Mammary epithelial cell (primary cell): Measurements from ENCODE around the gene GNAZ.

Experiments
- EZH2 ChIP-seq: IDR thresholded peaks from 2 replicates; pipeline ENCODE4 v1.6.1; 2012; ENCODE audit warnings: low read length, inconsistent platforms, borderline replicate concordance
- TF ChIP-seq, protein P1 (sequence below), 2 donors: IDR thresholded peaks in 1 of 2; conservative IDR thresholded peaks in 1 of 2; 2 replicates each; pipeline ENCODE4 v1.5.1; 2011 to 2012; ENCODE audit warnings: inconsistent platforms in 2 of 2, low read length in 2 of 2, mild to moderate bottlenecking in 2 of 2, control low read depth in 1 of 2, low read depth in 1 of 2; ENCODE audit not compliant: insufficient read depth in 1 of 2; ENCODE audit errors: extremely low read depth in 1 of 2

- TF ChIP-seq, protein P1, sequence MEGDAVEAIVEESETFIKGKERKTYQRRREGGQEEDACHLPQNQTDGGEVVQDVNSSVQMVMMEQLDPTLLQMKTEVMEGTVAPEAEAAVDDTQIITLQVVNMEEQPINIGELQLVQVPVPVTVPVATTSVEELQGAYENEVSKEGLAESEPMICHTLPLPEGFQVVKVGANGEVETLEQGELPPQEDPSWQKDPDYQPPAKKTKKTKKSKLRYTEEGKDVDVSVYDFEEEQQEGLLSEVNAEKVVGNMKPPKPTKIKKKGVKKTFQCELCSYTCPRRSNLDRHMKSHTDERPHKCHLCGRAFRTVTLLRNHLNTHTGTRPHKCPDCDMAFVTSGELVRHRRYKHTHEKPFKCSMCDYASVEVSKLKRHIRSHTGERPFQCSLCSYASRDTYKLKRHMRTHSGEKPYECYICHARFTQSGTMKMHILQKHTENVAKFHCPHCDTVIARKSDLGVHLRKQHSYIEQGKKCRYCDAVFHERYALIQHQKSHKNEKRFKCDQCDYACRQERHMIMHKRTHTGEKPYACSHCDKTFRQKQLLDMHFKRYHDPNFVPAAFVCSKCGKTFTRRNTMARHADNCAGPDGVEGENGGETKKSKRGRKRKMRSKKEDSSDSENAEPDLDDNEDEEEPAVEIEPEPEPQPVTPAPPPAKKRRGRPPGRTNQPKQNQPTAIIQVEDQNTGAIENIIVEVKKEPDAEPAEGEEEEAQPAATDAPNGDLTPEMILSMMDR (conservative IDR thresholded peaks at IDR 0.05 in 1 of 2, IDR thresholded peaks at IDR 0.05 in 1 of 2; ENCODE audit: extremely low read depth in 1 of 2, insufficient read depth in 1 of 2, low read depth in 1 of 2, low read length in 2 of 2): no peak
- TF ChIP-seq EZH2: no peak
Measured at GRCh38 chr22:23101524-23101923, 31.2 kb downstream of the GNAZ start.
